NCI-H2081 (cell line): ENCODE results near the gene LIMCH1.
"Not testable (repeated sequence)": the region's sequence is repeated elsewhere in the genome, so short reads cannot be mapped to it uniquely, and the experiment has no call there.

Experiments
- DNase-seq, 2 experiments: peaks; one replicate each; lab custom pipeline; 2025; lab: John Stamatoyannopoulos, UW

LIMCH1 gene

DNA sequence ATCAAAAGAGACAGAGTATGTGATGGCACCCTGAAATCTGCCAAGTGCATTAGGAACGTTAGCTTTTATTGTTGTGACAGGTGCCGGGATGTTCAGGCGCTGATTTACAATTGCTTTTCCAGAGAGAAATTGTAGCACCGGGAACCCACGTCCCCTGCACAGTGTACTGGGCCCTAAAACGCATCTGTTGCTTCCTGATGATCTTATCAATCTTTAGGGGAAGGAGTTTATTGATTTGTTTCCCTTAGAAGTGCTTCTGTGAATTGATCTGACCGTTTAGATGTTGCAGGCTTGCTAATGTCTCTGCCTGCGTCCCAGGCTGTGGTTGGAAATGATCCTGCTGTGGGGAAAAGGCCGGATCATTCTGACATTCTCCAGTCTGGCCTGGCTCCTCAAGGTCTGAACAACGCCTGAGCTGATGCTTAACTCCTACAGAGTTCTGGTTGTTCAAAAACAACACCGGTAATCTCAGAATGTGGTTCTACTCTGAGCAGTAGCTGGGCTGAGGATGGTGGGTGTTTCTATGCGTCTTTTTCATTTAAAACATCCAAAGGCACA is 193.7 kb downstream of the LIMCH1 start:
- no peak for DNase-seq

DNA sequence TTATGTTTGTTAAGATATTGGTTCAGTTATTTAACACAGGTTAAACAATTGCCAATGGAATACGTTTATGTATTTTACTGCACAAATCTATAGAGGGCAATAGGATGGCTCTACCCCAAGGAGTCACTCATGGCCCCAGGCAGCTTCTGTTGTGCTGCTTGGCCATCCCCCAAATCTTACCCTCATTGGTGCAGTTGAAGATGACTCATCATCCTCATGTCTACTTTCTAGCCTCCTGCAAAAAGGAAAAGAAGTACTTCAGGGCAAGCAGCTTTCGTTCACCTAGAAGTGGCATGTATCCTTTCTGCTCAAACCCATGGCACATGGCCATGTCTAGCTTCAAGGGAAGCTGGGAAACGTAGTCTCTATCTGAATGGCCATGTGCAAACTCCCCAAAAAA is 196.4 kb downstream of the LIMCH1 start:
- no peak for DNase-seq

DNA sequence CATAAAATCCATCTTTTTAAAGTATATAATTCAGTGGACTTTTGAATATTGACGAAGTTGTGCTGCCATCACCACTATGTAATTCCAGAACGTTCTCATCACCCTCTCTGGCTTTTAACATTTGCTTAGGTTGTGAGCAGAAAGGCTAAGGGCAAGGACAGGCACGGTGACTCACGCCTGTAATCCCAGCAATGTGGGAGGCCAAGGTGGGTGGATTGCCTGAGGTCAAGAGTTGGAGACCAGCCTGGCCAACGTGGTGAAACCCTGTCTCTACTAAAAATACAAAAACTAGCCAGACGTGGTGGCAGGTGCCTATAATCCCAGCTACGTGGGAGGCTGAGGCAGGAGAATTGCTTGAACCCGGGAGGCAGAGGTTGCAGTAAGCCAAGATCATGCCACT is 199.5 kb downstream of the LIMCH1 start:
- not testable (repeated sequence) for DNase-seq

DNA sequence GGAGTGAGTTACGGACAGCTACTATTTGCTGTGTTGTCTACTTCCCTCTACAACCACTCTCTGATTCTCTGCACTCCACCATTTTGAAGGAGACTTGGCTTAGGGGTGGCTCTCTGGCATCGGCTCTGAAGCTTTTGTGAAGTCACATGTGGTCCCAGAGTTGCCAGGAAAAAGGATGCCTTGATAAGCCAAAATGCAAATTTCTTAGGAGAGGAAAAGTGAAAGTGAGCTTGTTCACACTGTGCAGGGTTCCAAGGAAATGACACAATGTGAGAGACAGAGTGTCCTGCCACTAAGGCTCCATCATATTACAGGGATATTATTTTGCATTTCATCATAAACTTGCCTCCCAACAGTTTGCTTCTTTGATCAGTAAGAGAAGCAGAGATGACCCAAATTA is 203.4 kb downstream of the LIMCH1 start:
- DNase-seq, result no peak

DNA sequence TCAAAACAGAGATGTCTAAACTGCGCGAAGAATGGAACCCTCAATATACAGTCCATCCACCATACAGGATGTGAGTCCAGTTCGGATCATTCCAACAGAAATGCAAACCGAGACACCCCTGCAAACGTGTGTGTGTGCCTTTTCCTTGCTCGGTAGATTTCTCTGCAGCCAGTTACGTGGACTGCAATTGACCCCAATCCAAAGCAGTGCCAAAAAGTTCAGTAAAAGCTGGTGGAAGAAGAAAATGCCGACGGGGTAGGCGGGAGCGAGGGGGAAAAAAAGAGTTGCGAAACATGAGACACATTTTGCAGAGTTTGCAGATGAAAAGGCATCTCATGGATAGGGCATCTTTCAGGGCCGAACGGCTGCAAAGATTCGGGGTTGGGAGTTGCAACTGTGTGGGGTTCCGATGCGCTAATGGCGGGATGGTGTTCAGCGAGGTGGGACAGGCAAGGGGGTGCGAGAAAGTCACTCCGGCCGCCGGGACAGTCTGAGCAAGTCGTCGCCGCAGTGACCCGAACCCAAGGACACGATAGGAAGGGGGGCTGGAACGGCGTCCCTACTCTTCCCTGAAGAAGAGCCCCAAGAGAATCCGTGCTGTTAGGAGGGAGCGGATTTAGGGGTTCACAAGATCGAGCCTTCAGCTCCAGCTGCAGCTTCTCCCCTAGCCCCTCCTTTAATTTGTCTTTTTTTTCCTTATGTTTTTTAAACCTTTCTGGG is 206.8 kb downstream of the LIMCH1 start:
- DNase-seq, result no peak

DNA sequence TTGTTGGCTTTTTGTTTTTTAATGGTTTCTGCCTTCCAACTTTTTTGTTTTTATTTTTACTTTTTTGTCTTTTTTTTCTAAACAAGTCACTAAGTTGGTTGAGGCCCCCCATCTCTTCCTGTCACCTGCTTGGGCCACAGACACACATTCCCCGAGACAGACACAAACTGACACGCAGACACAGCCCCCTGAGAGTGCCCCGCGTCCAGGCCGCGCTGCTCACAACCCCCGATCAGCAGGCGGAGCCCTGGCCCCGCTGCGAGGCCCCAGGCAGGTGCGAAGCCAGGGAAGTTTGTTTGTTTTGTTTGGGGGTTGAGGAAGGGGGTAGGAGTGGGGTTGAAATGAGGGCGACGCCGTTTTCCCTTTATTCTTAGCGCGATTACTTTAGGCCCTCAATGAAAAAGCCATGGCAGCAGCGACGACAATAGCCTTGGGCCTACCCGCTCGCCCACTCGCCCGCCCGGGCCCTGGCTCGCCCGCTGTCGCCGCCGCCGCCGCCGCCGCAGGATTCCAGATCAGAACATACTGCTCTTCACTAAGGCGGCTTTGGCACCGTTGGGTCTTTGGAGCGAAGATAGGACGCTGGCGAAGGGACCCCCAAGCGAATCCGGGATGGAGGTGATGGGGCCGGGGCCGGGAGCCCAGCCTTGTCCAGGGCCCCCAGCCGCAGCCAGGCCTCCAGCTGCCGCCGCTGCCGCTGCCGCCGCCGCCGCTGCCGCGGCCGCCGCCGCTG is 207.5 kb downstream of the LIMCH1 start:
- no peak for DNase-seq

DNA sequence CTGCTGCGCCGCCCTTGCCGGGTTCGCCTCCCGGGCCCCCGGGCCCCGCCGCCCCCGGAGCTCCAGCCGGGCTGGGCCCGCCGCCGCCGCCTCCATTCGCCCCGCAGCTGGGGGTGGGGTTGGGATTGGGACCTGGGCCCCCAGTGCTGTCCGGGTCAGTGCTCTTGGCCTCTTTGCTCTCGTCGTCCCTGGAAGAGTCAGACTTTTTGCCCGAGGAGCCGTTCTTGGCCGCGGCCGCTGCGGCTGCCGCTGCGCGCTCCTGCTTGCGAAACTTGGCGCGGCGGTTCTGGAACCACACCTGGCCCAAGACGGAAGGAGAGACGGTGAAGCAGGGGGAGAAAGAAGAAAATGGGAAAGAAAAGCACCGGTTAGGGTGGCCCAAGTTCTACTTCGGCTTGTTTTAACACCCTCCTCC is 208.1 kb downstream of the LIMCH1 start:
- no peak for DNase-seq

DNA sequence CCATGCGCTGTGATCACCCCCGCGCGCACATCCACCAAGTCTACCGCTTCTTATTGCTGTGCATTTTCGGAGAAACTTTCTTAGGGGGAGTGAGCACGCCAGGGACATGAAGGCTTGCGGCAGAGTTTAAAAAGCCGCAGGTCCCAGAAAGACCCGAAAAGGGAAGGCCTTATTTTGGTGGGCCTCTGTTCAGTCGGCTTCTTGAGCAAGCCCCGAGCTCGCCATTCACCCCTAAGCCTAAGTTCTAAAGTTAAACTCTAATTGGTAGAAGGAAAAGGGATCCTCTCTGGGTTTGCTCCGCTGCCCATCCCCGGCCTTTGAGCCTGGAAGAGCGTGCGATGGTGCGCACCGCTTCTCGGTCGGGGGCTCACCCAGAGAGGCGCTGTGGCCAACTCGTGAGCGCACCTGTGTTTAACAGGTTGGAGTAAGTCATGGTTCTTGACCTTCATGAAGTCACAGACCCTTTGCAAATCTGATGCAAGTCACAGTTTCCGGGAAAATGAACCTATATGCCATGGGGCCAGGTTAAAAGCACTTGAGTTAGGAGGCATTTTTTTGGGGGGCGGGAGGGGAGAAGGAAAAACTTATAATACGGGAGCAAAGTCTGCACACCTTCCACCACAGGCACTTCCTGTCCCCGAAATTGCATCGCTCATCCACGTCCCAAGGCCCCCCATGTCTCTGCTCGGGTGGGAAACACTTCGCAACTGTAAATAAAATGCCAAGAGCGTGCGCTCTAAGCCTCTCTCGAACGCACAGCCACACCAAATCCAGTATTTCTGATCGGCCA is 208.7 kb downstream of the LIMCH1 start:
- DNase-seq, result no peak

DNA sequence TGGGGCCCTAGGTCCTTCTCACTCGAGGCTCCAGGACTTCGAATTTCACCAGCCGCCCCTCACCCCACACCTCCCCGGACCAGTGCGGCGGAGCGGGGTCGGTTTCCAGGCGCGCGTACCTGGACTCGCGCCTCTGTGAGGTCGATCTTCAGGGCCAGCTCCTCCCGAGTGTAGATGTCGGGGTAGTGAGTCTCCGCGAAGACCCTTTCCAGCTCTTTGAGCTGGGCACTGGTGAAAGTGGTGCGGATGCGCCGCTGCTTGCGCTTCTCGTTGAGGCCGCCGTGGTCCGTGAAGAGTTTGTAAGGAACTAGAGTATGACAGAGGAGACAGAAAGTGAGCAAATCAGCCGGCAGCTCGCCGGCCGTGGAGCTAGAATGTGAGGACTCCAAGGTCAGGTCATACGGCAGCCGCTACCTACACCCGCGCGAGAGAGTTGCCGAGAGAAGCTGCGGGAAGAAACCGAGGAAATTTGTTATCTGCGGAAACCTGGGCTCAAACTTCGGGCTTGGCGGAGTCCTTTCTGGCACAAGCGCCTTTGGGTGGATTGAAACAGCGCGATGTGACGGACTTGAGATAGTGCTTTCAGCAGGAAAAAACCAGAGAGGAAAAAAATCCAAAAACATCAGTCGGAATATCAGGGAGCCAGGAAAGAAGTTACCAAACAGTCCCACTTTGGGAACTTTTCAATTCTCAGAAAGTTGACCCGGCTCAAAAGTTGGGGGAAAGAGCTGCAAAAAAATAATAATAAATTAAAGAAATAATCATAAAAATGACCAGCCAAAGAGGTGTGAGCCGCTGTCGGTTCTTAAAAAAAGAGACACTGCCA is 209.5 kb downstream of the LIMCH1 start:
- no peak for DNase-seq

DNA sequence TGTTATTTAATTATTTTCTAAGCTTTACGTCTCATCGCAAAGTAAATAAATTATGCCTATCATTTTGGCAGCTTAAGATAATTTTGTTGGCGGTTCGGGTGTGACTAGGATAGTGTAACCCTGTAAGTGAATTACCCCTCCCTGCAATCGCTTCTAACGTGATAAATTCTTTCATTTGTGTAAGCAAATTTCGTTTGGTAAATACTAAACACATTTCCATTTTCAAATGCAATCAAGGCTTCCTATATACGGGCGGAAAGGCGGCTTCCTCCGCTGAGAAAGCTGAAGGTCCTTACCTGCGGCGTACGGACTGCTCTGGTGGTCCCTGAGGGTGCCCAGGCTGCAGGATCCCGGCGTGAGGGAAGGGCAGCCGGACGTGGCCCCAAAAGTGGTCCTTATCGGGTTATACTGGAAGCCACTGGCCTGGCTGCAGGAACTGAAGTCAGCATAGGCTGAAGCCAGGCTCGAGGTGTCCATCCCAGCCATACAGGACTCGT is 210.2 kb downstream of the LIMCH1 start:
- no peak for DNase-seq

DNA sequence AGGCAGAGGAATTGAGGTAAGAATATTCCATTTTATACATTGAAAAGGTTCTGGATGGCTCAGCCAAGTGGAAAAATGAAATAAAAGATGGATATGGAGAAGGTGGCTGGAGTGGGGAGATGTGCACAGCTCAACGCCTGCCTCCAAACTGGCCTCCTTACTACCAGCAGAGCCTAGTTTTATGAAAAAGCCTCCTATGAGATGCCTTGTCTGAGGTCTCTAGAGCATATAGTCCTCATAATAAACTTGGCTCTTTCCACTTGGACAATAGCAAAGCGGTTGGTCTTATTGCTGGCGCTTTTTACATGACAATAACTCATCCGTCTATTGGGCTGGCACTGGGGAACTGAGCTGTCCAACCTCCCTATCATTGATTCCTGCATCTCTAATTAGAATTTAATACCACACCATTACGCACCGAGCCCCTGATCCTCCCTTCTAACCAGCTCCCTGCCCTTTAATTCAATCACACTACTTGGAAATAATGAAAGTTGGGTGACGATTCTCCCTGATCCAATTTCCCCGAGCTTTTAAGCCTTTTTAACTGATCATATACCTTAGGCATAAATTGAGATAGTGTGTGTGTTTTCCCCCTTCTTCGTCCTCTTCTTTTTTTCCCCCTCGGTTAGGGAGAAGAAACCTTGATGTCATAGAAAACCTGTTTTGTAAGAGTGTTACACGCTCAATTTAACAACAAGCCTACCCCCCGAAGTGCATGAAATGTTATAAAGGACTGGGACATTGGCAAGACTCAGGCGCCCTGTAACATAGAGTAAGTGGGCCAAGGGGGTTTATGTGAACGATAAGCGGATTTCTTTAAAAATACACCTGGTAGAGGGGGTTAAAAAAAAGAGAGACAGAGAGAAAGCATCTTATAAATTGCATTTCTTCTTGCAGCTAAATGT is 210.9 kb downstream of the LIMCH1 start, which contains the start of gene PHOX2B:
Gene PHOX2B (minus strand): TSS at position 155 of the 905 bp plus-strand sequence. CDS start 115 bp downstream, at position 40.
- DNase-seq, result no peak

DNA sequence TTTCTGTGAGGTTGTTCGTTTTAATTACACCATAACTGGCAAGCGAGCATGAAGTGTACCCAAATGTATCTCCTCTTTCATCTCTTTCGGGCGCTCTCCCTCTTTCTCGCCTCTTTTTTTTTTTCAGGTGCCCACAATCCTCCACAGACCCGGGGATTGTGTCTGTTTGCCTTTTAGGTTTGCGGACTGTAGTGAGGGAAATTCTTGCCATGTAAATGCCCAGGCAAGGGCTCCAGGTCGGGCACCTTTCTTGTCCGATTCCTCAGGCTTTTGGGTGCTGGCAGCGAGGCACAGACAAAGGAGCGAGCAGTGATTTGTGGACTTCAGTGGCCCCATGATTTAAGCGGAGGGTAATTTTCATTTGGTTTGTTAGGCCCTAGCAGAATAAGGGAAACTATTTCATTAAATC is 211.7 kb downstream of the LIMCH1 start:
- no peak for DNase-seq
